Activated B cell treated with CpG ODN at 0.5 μM for 24 hours (primary cell): ENCODE measurements around the gene C6orf141. TPM values are rescaled to one million over a fixed set of nuclear protein-coding genes. Genes with fewer than 3 reads are reported as not detected.

Source experiments
- ATAC-seq: fragments of 200-7000 bp; cut with Tn5 transposase; one replicate; pipeline ENCODE4 v1.10.0; 2021; ENCODE audit warnings: low read depth, mild to moderate bottlenecking, moderate library complexity
- CTCF ChIA-PET: fragments of 350-600 bp; sonication (Branson Sonifier 250); formaldehyde crosslinking; loops from one replicate; lab custom pipeline; 2021; ENCODE audit warnings: antibody characterized with exemption; lab: Charles Lee
- POLR2A ChIA-PET: fragments of 350-600 bp; sonication (Branson Sonifier 250); formaldehyde crosslinking; loops from one replicate; lab custom pipeline; 2021; ENCODE audit warnings: antibody characterized with exemption; lab: Charles Lee
- DNase-seq: peaks from one replicate; pipeline ENCODE4 v3.0.0; 2022
- H3K27ac Mint-ChIP-seq: one replicate; pipeline ENCODE4 v1.8.0; 2020; ENCODE audit warnings: mixed read lengths
- H3K27me3 Mint-ChIP-seq: one replicate; pipeline ENCODE4 v1.8.0; 2021; ENCODE audit warnings: mixed read lengths
- H3K36me3 Mint-ChIP-seq: one replicate; pipeline ENCODE4 v1.8.0; 2021; ENCODE audit warnings: low read depth, mixed read lengths
- H3K4me1 Mint-ChIP-seq: one replicate; pipeline ENCODE4 v1.8.0; 2021; ENCODE audit warnings: mixed read lengths
- H3K4me3 Mint-ChIP-seq: one replicate; pipeline ENCODE4 v1.8.0; 2020; ENCODE audit warnings: mild to moderate bottlenecking, mixed read lengths
- H3K9me3 Mint-ChIP-seq: one replicate; pipeline ENCODE4 v1.8.0; 2020; ENCODE audit warnings: mixed read lengths
- CTCF ChIP-seq: fragments of 200-600 bp; IDR thresholded peaks from one replicate; pipeline ENCODE4 v1.8.0; 2022; ENCODE audit warnings: antibody characterized with exemption, mild to moderate bottlenecking
- intact Hi-C: fragments of 100-400 bp; cut with micrococcal nuclease; formaldehyde crosslinking; loops from one replicate; pipeline ENCODE4 v1.15.1; 2024
- total RNA-seq: library from RNA; stranded (reverse); gene quantifications from 2 replicates; pipeline ENCODE4 v1.2.3, GENCODE V29; 2022

The C6orf141 gene
- total RNA-seq, 1 donor from 2014 or later = not detected

- Mint-ChIP-seq H3K9me3 (no peaks in the 10 kb centered on the region), H3K4me1 (no peaks in the 10 kb centered on the region), H3K4me3 (no peak overlapping the region), H3K36me3 (no peaks in the 10 kb centered on the region), H3K27ac (no peak overlapping the region), H3K27me3 (no peaks in the 10 kb centered on the region)
- DNase-seq (no peak), ATAC-seq (no peak)
- intact Hi-C loops = no loop called here
- POLR2A ChIA-PET = no interaction called here
- CTCF ChIA-PET = no interaction called here
- no peak for TF ChIP-seq CTCF
Measured at GRCh38 chr6:49522710-49523593, 27.5 kb upstream of the C6orf141 start.

- Mint-ChIP-seq H3K27me3 (no peaks in the 10 kb centered on the region), H3K27ac (no peak overlapping the region), H3K4me3 (no peak overlapping the region), H3K9me3 (no peaks in the 10 kb centered on the region), H3K36me3 (no peaks in the 10 kb centered on the region), H3K4me1 (no peaks in the 10 kb centered on the region)
- ATAC-seq (no peak), DNase-seq (no peak)
- POLR2A ChIA-PET = no interaction called here
- TF ChIP-seq CTCF = no peak
- CTCF ChIA-PET = no interaction called here
- intact Hi-C loops = no loop called here
Measured at GRCh38 chr6:49523901-49524300, 26.6 kb upstream of the C6orf141 start.

GRCh38 chr6:49524541-49524940, 25.9 kb upstream of the C6orf141 start:
- intact Hi-C loops = no loop called here
- no peak for TF ChIP-seq CTCF
- H3K27ac Mint-ChIP-seq = no peak overlapping the region
- no peaks in the 10 kb centered on the region for H3K36me3 Mint-ChIP-seq
- H3K27me3 Mint-ChIP-seq = no peaks in the 10 kb centered on the region
- POLR2A ChIA-PET = no interaction called here
- DNase-seq (no peak), ATAC-seq (no peak)
- CTCF ChIA-PET = no interaction called here
- no peak overlapping the region for H3K4me3 Mint-ChIP-seq
- no peaks in the 10 kb centered on the region for H3K9me3 Mint-ChIP-seq
- H3K4me1 Mint-ChIP-seq = no peaks in the 10 kb centered on the region

GRCh38 chr6:49526598-49526997, 23.9 kb upstream of the C6orf141 start:
- no peak overlapping the region for H3K27ac Mint-ChIP-seq
- no peak for DNase-seq
- no peak for TF ChIP-seq CTCF
- no peak overlapping the region for H3K4me3 Mint-ChIP-seq
- intact Hi-C loops = no loop called here
- no peaks in the 10 kb centered on the region for H3K9me3 Mint-ChIP-seq
- H3K4me1 Mint-ChIP-seq = no peaks in the 10 kb centered on the region
- ChIA-PET CTCF (no interaction called here), POLR2A (no interaction called here)
- ATAC-seq = no peak
- H3K27me3 Mint-ChIP-seq = no peaks in the 10 kb centered on the region
- no peaks in the 10 kb centered on the region for H3K36me3 Mint-ChIP-seq

- ChIA-PET CTCF (no interaction called here), POLR2A (no interaction called here)
- no peaks in the 10 kb centered on the region for H3K9me3 Mint-ChIP-seq
- H3K27me3 Mint-ChIP-seq = peaks cover 4% of the 10 kb centered on the region
- intact Hi-C loops = no loop called here
- TF ChIP-seq CTCF = no peak
- H3K27ac Mint-ChIP-seq = no peak overlapping the region
- no peak overlapping the region for H3K4me3 Mint-ChIP-seq
- DNase-seq = no peak
- ATAC-seq = no peak
- H3K4me1 Mint-ChIP-seq = peaks cover 3% of the 10 kb centered on the region
- no peaks in the 10 kb centered on the region for H3K36me3 Mint-ChIP-seq
Measured at GRCh38 chr6:49527320-49527719, 23.1 kb upstream of the C6orf141 start.
